ENCODE data around the gene DDX56. TPM values are rescaled to one million over a fixed set of nuclear protein-coding genes. Genes with fewer than 3 reads are reported as not detected.

Gene DDX56
- total RNA-seq, 1 experiment from 2014 or later = 119 TPM

DNA sequence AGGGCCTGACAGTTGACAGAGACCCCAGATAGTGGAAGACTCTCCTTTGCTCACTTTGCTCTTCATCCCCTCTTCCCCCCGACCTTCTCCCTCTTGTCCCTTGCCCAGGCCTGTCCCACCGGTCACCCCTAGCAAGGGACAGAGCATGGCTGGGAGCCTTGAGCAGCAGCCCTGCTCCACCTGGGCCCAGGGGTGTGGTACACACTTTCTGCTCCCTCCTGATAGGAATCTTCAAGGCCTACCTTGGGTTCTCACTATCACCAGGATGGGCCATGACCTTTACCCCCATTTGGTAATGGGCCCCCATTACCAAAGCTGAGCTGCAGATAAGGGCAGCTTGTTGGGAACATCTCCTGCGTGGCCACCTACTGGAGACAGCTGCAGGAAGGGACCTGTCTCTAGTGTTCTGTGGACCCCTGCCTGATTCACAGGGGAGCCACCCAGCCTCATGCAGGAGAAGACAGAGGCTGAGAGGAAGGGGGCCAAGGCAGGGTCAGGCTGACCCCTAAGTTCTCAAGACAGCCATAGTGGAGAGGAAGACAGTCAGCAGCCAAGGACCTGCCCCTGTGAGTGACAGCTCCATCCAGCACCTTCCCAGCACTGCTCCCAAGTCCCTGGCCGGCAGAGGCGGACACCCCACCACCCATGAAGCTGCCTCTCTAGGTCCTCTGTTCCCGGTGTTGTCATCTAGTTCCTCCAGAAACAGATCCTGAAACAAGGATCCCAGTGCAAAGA is 31.7 kb downstream of the DDX56 start:
- DNase-seq (no peak), ATAC-seq (no peak)
- ChIA-PET POLR2A (ENCODE audit: unreplicated experiment) (no interaction called here), CTCF (interaction anchor here (0.6 kb wide), 1 partner anchor 51 kb away, joined by 3 read pairs; no protein-coding TSS in a partner anchor)
- no peaks in the 10 kb centered on the region for H3K79me2 ChIP-seq (ENCODE audit: low read length)
- H3K4me1 ChIP-seq (ENCODE audit: insufficient read depth, low read length) = peaks cover 27% of the 10 kb centered on the region
- no peaks in the 10 kb centered on the region for H3K9me3 ChIP-seq (ENCODE audit: low read length)
- H2AFZ ChIP-seq (ENCODE audit: low read length) = no peak overlapping the region
- no peaks in the 10 kb centered on the region for H4K20me1 ChIP-seq (ENCODE audit: low read length)
- H3K4me3 ChIP-seq (ENCODE audit: low read length) = no peak overlapping the region
- no peaks in the 10 kb centered on the region for H3F3A ChIP-seq (ENCODE audit: low read length, unreplicated experiment)
- intact Hi-C loops (cut with micrococcal nuclease) = no loop called here
- H3K4me2 ChIP-seq (ENCODE audit: low read length) = no peak overlapping the region
- no peaks in the 10 kb centered on the region for H3K27me3 ChIP-seq (ENCODE audit: low read length)
- no peak overlapping the region for H3K9ac ChIP-seq (ENCODE audit: low read length)
- TF ChIP-seq CTCF (conservative IDR thresholded peaks at IDR 0.05; ENCODE audit: low read depth, low read length) = no peak
- TF ChIP-seq EZH2phosphoT487 (IDR thresholded peaks at IDR 0.05; ENCODE audit: borderline replicate concordance, low read length) = no peak
- no peak for TF ChIP-seq EZH2 (IDR thresholded peaks at IDR 0.05; ENCODE audit: low read length, unreplicated experiment)
- H3K36me3 ChIP-seq (ENCODE audit: low read depth, low read length) = no peaks in the 10 kb centered on the region
- no peak overlapping the region for H3K27ac ChIP-seq (ENCODE audit: low read length)
- no TSS peak for BruUV-seq (replicated peaks)
- H3K9me2 ChIP-seq (replicated peaks; ENCODE audit: low read length) = no peaks in the 10 kb centered on the region

DNA sequence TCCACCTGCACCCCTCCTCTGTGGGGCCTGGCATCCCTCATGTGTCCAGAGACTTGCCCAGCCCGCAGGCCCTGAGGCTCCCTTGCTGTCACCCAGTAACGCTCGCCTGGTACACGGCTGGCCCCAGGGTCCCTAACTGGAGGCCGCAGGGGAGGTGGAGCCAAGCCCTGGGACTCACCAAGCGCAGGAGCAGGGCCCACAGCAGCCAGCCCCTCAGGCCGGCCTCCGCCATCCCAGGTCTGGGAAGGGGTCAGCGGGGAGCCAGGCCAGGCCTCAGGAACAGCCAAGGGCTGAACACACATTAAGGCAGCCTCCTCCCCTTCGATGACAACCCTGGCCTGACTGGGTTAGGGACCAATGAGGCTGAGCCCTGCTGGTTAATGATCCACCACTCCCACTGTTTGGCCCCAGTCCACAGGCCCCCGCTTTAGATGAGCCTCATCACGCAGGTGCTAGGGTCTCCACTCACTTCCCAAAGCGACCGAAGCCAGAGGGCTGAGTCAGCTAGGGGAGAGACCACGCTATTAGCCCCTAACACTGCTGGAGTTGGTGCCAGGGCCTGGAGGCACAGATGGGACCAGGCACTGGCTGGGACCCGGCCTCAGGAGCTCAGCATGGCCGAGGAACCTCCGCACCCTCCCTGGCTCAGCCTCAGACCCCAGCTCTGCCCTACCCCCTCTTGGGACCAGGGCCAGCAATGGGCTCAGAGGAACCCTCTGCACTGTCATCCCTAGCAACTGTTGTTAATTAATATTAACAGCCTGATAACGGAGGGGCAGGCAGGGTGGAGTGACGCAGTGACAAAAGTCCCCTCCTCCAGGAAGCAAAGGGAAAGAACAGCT is 32.5 kb downstream of the DDX56 start, which contains the start of gene NPC1L1:
NPC1L1 (minus strand) TSS at position 303 of the 842 bp plus-strand sequence; CDS start at position 232, 71 bp downstream.
- CTCF ChIA-PET = no interaction called here
- Histone ChIP-seq H3K79me2 (ENCODE audit: low read length) (no peaks in the 10 kb centered on the region), H3K9me2 (replicated peaks; ENCODE audit: low read length) (no peaks in the 10 kb centered on the region), H4K20me1 (ENCODE audit: low read length) (no peaks in the 10 kb centered on the region), H3K9ac (ENCODE audit: low read length) (no peak within 1 kb of the TSS), H3K4me3 (ENCODE audit: low read length) (no peak within 1 kb of the TSS), H3K4me1 (ENCODE audit: insufficient read depth, low read length) (peaks cover 27% of the 10 kb centered on the region), H3K4me2 (ENCODE audit: low read length) (no peak within 1 kb of the TSS), H3F3A (ENCODE audit: low read length, unreplicated experiment) (no peaks in the 10 kb centered on the region), H3K27ac (ENCODE audit: low read length) (no peak within 1 kb of the TSS), H3K36me3 (ENCODE audit: low read depth, low read length) (no peaks in the 10 kb centered on the region), H2AFZ (ENCODE audit: low read length) (no peak within 1 kb of the TSS), H3K27me3 (ENCODE audit: low read length) (no peaks in the 10 kb centered on the region), H3K9me3 (ENCODE audit: low read length) (no peaks in the 10 kb centered on the region)
- TF ChIP-seq EZH2phosphoT487 (IDR thresholded peaks at IDR 0.05; ENCODE audit: borderline replicate concordance, low read length) (no peak), EZH2 (IDR thresholded peaks at IDR 0.05; ENCODE audit: low read length, unreplicated experiment) (no peak), CTCF (conservative IDR thresholded peaks at IDR 0.05; ENCODE audit: low read depth, low read length) (no peak)
- intact Hi-C loops (cut with micrococcal nuclease) = no loop called here
- DNase-seq (no peak), ATAC-seq (no peak)
- POLR2A ChIA-PET (ENCODE audit: unreplicated experiment) = no interaction called here
- BruUV-seq (replicated peaks) = no TSS peak
